Prostate gland (tissue), 2 donors: Measurements from ENCODE around the gene CNTRL. TPM values are rescaled to one million over a fixed set of nuclear protein-coding genes. Genes with fewer than 3 reads are reported as not detected.

Experiments used
- DNase-seq: peaks from one replicate; pipeline ENCODE4 v3.0.0-alpha.2; 2019; ENCODE audit warnings: low spot score
- H3K27ac ChIP-seq, 2 donors: fragments of 200-600 bp; sonication (generic); 2 replicates each; pipeline ENCODE4 v1.5.1; 2017 to 2019
- H3K27me3 ChIP-seq: fragments of 200-600 bp; sonication (generic); replicated peaks from 2 replicates; pipeline ENCODE4 v1.5.1; 2019; ENCODE audit not compliant: insufficient read depth
- H3K36me3 ChIP-seq, 2 donors: fragments of 200-600 bp; sonication (generic); 1 replicate in 1 of 2; 2 replicates in 1 of 2; pipeline versions ENCODE4 v1.5.1 to v1.8.1; 2017 to 2019
- H3K4me1 ChIP-seq: fragments of 200-600 bp; sonication (generic); replicated peaks from 2 replicates; pipeline ENCODE4 v1.5.1; 2019
- H3K4me3 ChIP-seq, 2 donors: fragments of 200-600 bp; sonication (generic); 2 replicates each; pipeline ENCODE4 v1.5.1; 2017 to 2019
- H3K9me3 ChIP-seq: fragments of 200-600 bp; sonication (generic); 2 replicates; pipeline ENCODE4 v1.5.1; 2017
- POLR2A ChIP-seq: fragments of 450-650 bp; IDR thresholded peaks from one replicate; pipeline ENCODE4 v1.6.1; 2016; ENCODE audit warnings: antibody characterized with exemption, mild to moderate bottlenecking
- POLR2AphosphoS5 ChIP-seq: sonication (generic); formaldehyde crosslinking; IDR thresholded peaks from one replicate; pipeline ENCODE4 v1.6.1; 2017; ENCODE audit warnings: antibody characterized with exemption
- whole genome bisulfite sequencing: methylation state at CpG from one replicate; pipeline ENCODE4 v1.1.5; 2018; 5-methylcytosine and 5-hydroxymethylcytosine counted together
- intact Hi-C: fragments of 100-400 bp; cut with DNase I; formaldehyde crosslinking; loops from one replicate; pipeline ENCODE4 v1.14.2; 2022
- total RNA-seq, 2 donors: library from RNA; depleted of rRNA; stranded (reverse); fragments of >200 nt; gene quantifications; one replicate each; pipeline ENCODE4 v1.1.0, GENCODE V29; 2016
- TF ChIP-seq, protein P1 (sequence below), 4 experiments: fragments of 200-600 bp in 2 of 4; fragments of 450-650 bp in 2 of 4; sonication (generic) in 2 of 4; IDR thresholded peaks; 1 replicate in 3 of 4; 2 replicates in 1 of 4; pipeline ENCODE4 v1.5.1; 2016 to 2019; ENCODE audit warnings: antibody characterized with exemption in 4 of 4, mild to moderate bottlenecking in 2 of 4, moderate library complexity in 2 of 4

The CNTRL gene
- total RNA-seq, 2 donors from 2014 or later, result 10.3 to 21.9 TPM

DNA sequence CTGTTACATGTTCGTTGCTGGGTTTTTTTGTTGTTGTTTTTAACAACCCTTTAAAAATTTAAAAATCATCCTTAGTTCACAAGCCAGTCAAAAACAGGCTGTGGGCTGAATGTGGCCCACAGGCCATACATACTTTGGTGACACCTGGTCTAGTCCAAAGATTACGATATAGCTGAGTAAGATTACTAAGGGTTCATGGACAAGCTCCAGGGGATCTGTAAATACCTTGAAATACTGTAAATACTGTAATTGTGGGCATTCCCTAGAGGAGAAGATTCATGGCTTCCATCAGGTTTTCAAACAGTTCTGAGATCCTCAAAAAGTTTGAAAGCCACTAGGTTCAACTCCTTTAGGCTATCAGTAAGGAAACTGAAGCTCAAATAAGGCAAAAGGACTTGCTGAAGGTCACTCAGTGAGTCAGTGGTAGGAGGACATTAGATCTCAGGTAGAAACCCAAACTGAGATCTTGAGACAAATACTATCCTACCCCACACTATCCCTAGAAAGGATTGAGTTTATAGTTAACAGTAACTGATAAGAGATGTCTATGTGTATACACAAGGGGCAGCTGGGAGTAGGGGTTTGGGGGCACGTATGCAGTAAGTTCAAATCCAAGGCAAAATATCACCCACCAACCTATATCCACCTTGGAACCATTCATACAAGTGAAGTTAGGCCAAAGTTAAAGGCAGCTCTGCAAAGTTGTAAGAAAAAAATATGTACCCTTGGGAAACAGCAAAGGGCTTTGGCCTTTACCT, 109.1 kb downstream of the CNTRL start:
- Histone ChIP-seq H3K36me3 (no peaks in the 10 kb centered on the region), H3K9me3 (no peaks in the 10 kb centered on the region), H3K4me1 (no peaks in the 10 kb centered on the region), H3K27ac (no peak overlapping the region), H3K4me3 (no peak overlapping the region), H3K27me3 (no peaks in the 10 kb centered on the region)
- WGBS, result 61% methylated on average over 3 of the region's 3 CpGs
- intact Hi-C loops, result no loop called here
- DNase-seq, result no peak
- TF ChIP-seq POLR2AphosphoS5, result no peak
- no peak for TF ChIP-seq POLR2A
- TF ChIP-seq, protein P1, sequence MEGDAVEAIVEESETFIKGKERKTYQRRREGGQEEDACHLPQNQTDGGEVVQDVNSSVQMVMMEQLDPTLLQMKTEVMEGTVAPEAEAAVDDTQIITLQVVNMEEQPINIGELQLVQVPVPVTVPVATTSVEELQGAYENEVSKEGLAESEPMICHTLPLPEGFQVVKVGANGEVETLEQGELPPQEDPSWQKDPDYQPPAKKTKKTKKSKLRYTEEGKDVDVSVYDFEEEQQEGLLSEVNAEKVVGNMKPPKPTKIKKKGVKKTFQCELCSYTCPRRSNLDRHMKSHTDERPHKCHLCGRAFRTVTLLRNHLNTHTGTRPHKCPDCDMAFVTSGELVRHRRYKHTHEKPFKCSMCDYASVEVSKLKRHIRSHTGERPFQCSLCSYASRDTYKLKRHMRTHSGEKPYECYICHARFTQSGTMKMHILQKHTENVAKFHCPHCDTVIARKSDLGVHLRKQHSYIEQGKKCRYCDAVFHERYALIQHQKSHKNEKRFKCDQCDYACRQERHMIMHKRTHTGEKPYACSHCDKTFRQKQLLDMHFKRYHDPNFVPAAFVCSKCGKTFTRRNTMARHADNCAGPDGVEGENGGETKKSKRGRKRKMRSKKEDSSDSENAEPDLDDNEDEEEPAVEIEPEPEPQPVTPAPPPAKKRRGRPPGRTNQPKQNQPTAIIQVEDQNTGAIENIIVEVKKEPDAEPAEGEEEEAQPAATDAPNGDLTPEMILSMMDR (IDR thresholded peaks at IDR 0.05), result no peak

DNA sequence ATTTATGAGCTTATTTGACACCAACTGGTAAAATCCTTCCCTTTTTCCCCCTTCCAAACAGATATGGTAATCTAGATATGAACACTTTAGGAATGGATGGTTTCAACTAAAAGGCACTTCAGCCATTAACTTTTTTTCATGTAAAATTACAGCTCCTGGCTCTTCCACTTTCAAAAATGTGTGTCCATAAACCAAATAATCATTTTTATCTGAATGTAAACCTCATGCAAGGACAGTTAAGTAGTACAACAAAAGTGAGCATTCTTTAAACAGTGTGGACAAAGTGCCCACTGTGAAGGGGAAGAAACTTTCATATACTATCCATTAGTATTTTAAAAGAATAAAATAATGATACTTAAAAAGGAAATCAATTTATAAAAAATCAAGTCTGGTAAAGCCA, 109.7 kb downstream of the CNTRL start:
- H3K4me1 ChIP-seq, result no peaks in the 10 kb centered on the region
- TF ChIP-seq, protein P1 (IDR thresholded peaks at IDR 0.05), result no peak
- TF ChIP-seq POLR2AphosphoS5 (no peak), POLR2A (no peak)
- H3K36me3 ChIP-seq, result no peaks in the 10 kb centered on the region
- H3K27ac ChIP-seq, result no peak overlapping the region
- no peaks in the 10 kb centered on the region for H3K9me3 ChIP-seq
- DNase-seq, result no peak
- no peak overlapping the region for H3K4me3 ChIP-seq
- intact Hi-C loops, result no loop called here
- no peaks in the 10 kb centered on the region for H3K27me3 ChIP-seq

DNA sequence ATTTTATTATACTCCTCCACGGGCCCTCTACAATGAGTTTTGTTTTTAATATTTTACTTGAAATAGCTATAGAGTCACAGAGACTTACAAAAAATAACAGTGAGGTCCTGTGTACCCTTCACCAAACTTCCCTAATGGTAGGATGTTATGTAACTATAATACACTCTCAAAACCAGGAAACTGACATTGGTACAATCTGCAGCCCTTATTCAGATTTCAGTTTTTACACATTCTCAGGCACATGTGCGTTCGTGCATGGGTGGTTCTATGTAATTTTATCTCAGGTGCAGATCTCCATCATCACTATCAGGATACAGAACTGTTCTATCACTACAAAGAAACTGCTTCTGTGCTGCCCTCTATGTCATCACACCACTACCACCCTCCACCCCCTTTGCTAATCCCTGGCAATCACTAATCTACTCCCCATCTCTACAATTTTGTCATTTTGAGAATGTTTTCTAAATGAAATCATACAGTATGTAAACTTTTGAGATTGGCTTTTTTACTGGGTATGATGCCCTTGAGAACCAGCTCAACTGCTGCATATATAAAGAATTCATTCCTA, 110.5 kb downstream of the CNTRL start:
- intact Hi-C loops, result no loop called here
- DNase-seq, result no peak
- H3K27me3 ChIP-seq, result no peaks in the 10 kb centered on the region
- H3K36me3 ChIP-seq, result no peaks in the 10 kb centered on the region
- H3K4me1 ChIP-seq, result no peaks in the 10 kb centered on the region
- H3K9me3 ChIP-seq, result no peaks in the 10 kb centered on the region
- no peak overlapping the region for H3K27ac ChIP-seq
- no peak for TF ChIP-seq POLR2A
- TF ChIP-seq POLR2AphosphoS5, result no peak
- TF ChIP-seq, protein P1 (IDR thresholded peaks at IDR 0.05), result no peak
- no peak overlapping the region for H3K4me3 ChIP-seq
- 82% methylated on average over 3 of the region's 3 CpGs for WGBS

DNA sequence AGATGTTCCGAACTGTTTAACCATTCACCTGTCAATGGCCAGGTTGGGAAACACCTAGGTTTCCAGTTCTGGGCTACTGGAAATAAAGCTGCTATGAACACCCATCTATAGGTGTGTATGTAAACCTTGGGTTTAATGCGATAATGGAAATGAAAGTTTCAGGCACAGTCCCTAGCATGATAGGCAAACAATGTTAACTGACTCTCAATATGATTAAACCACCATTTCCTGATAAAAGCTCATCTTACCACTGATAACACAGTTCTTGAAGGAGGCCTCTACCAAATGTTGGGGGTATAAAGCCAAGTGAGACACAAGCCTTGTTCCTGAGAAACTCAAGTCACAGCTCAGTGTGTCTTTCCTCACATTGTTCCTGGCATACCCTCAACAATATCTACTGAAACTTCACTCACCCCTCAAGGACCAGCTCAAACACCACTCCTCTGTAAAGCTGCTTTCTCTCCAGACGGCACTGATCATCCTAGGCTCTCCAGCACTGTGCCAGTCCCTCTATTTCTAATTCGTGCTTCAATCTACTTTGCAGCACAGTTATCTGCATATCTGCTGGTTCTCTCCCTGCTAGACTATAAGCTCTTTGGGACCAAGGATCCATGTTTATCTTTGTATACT, 111.1 kb downstream of the CNTRL start:
- no peak overlapping the region for H3K27ac ChIP-seq
- H3K36me3 ChIP-seq, result no peaks in the 10 kb centered on the region
- H3K4me1 ChIP-seq, result no peaks in the 10 kb centered on the region
- WGBS, result 87% methylated on average over 4 of the region's 4 CpGs
- intact Hi-C loops, result no loop called here
- DNase-seq, result no peak
- TF ChIP-seq POLR2A, result no peak
- TF ChIP-seq, protein P1 (IDR thresholded peaks at IDR 0.05), result no peak
- no peak for TF ChIP-seq POLR2AphosphoS5
- H3K4me3 ChIP-seq, result no peak overlapping the region
- H3K27me3 ChIP-seq, result no peaks in the 10 kb centered on the region
- no peaks in the 10 kb centered on the region for H3K9me3 ChIP-seq
